Astrocyte (in vitro differentiated cells and primary cell): Measurements from ENCODE around the gene COG1.

ENCODE experiments used
- EZH2 ChIP-seq: IDR thresholded peaks from 2 replicates; pipeline ENCODE4 v1.6.1; 2012; ENCODE audit warnings: mild to moderate bottlenecking, low read length, inconsistent platforms; ENCODE audit not compliant: insufficient read depth
- TF ChIP-seq, protein P1 (sequence below): IDR thresholded peaks from 2 replicates; pipeline ENCODE4 v1.5.1; 2011; ENCODE audit warnings: low read depth, mild to moderate bottlenecking, inconsistent platforms, low read length, moderate library complexity; ENCODE audit not compliant: insufficient read depth

DNA sequence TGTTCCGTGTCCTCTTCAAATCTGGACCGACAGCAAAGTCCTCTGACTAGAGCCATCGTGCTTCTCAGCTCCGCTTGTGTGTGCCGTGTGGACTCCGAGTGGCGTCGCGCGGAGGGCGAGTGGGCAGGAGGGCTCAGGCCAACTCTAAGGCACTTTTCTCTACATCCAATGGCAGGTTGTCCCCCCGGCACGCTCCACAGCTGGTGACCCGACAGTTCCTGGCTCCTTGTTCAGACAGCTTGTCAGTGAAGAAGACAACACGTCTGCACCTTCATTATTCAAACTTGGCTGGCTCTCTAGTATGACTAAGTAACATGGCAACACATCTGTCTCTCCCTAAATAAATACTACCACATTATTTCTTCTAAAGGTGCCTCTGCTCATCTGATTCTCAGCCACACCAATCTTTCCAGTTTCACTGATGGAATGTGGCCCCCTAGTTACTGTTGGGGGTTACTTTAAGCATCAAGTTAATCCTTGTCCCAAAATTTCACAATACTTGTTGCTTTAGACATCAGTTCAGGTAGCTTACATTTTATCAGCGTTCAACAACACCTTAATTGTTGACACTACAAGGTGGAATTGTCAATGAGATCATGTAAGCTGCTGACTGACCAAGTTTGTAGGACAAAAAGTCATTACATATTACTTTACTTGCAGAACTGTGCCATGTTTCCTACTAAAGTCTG is 15.4 kb downstream of the COG1 start:
- TF ChIP-seq, protein P1, sequence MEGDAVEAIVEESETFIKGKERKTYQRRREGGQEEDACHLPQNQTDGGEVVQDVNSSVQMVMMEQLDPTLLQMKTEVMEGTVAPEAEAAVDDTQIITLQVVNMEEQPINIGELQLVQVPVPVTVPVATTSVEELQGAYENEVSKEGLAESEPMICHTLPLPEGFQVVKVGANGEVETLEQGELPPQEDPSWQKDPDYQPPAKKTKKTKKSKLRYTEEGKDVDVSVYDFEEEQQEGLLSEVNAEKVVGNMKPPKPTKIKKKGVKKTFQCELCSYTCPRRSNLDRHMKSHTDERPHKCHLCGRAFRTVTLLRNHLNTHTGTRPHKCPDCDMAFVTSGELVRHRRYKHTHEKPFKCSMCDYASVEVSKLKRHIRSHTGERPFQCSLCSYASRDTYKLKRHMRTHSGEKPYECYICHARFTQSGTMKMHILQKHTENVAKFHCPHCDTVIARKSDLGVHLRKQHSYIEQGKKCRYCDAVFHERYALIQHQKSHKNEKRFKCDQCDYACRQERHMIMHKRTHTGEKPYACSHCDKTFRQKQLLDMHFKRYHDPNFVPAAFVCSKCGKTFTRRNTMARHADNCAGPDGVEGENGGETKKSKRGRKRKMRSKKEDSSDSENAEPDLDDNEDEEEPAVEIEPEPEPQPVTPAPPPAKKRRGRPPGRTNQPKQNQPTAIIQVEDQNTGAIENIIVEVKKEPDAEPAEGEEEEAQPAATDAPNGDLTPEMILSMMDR, result no peak
- TF ChIP-seq EZH2, result no peak
